ENCODE measurements around the gene TMEM132A.
"Not testable (repeated sequence)": the region's sequence is repeated elsewhere in the genome, so short reads cannot be mapped to it uniquely, and the experiment has no call there.

The TMEM132A gene

GRCh38 chr11:60905047-60905446 lies 19.2 kb upstream of the TMEM132A start:
- no peak for DNase-seq

- DNase-seq, result peak in 1 of 14 donors; percentile 38
Measured at GRCh38 chr11:60905551-60906113, 18.6 kb upstream of the TMEM132A start.

- DNase-seq, result peak; percentile 69 to 98 (median 96)
Measured at GRCh38 chr11:60906132-60906972, 17.9 kb upstream of the TMEM132A start, which contains the start of gene PRPF19. Gene PRPF19 (minus strand): TSS chr11:60906585. CDS start chr11:60906382, 203 bp downstream.

GRCh38 chr11:60908803-60909202 lies 15.5 kb upstream of the TMEM132A start:
- DNase-seq, result no peak

- not testable (repeated sequence) for DNase-seq
Measured at GRCh38 chr11:60909680-60910280, 14.5 kb upstream of the TMEM132A start.

- DNase-seq, result peak in 2 of 14 donors; percentile 39 to 43
Measured at GRCh38 chr11:60910281-60910687, 14.0 kb upstream of the TMEM132A start.

GRCh38 chr11:60910711-60911380 lies 13.4 kb upstream of the TMEM132A start:
- no peak for DNase-seq

- DNase-seq, result no peak
Measured at GRCh38 chr11:60912223-60912850, 11.9 kb upstream of the TMEM132A start.

- peak in 1 of 14 donors; percentile 48 for DNase-seq
Measured at GRCh38 chr11:60912851-60913528, 11.3 kb upstream of the TMEM132A start.

- peak; percentile 45 to 96 (median 88) for DNase-seq
Measured at GRCh38 chr11:60913793-60914632, 10.2 kb upstream of the TMEM132A start, which contains the start of gene TMEM109. Gene TMEM109 (plus strand): TSS chr11:60914158. CDS start chr11:60919694, 5,536 bp downstream.

GRCh38 chr11:60914633-60915247 lies 9.5 kb upstream of the TMEM132A start:
- peak in 8 of 14 donors; percentile 48 to 77 (median 57) for DNase-seq

- peak in 9 of 14 donors; percentile 27 to 66 (median 50) for DNase-seq
Measured at GRCh38 chr11:60915248-60915914, 8.9 kb upstream of the TMEM132A start.

- peak in 1 of 14 donors; percentile 82 for DNase-seq
Measured at GRCh38 chr11:60916669-60917206, 7.5 kb upstream of the TMEM132A start.

GRCh38 chr11:60917267-60917666 lies 7.0 kb upstream of the TMEM132A start:
- no peak for DNase-seq

- DNase-seq, result no peak
Measured at GRCh38 chr11:60918251-60918938, 5.9 kb upstream of the TMEM132A start.

- no peak for DNase-seq
Measured at GRCh38 chr11:60918939-60919265, 5.4 kb upstream of the TMEM132A start.

- DNase-seq, result no peak
Measured at GRCh38 chr11:60919320-60919719, 4.9 kb upstream of the TMEM132A start.

GRCh38 chr11:60919956-60920355 lies 4.3 kb upstream of the TMEM132A start:
- peak in 2 of 14 donors; percentile 19 to 70 for DNase-seq

GRCh38 chr11:60921259-60921658 lies 3.0 kb upstream of the TMEM132A start:
- DNase-seq, result no peak
